OCI-LY7 (cell line): Measurements from ENCODE around the gene AUTS2.

Experiments used
- CTCF ChIP-seq: fragments of 200-600 bp; sonication (generic); conservative IDR thresholded peaks from 2 replicates; pipeline ENCODE4 v1.5.1; 2014; ENCODE audit warnings: mild to moderate bottlenecking, antibody characterized with exemption, low read length, moderate library complexity, mixed read lengths
- EZH2phosphoT487 ChIP-seq: fragments of 200-600 bp; sonication (generic); IDR thresholded peaks from 2 replicates; pipeline ENCODE4 v1.6.1; 2018; ENCODE audit warnings: low read depth, borderline replicate concordance, mild to moderate bottlenecking, mixed run types, antibody characterized with exemption, low read length, moderate library complexity, mixed read lengths

GRCh38 chr7:69593511-69593910, 4.8 kb upstream of the AUTS2 start:
- TF ChIP-seq CTCF: no peak
- TF ChIP-seq EZH2phosphoT487: no peak
